HepG2 (cell line): ENCODE measurements around the gene TRAIP. TPM values are rescaled to one million over a fixed set of nuclear protein-coding genes. Genes with fewer than 3 reads are reported as not detected.

Experiments used
- ATAC-seq: fragments of 200-7000 bp; cut with Tn5 transposase; 3 replicates; pipeline ENCODE4 v1.9.1; 2020; ENCODE audit warnings: mild to moderate bottlenecking, moderate library complexity
- BruUV-seq: library from RNA; stranded (reverse); fragments of 400-500 nt; replicated peaks from 2 replicates; lab custom pipeline; 2021; lab: Mats Ljungman, UMichigan
- CTCF ChIA-PET: fragments of 300-600 bp; formaldehyde crosslinking; extraction: SDS; loops from one replicate; lab custom pipeline; 2021; ENCODE audit warnings: low total read pairs, inconsistent platforms, low intra/inter-chr PET ratio; lab: Yijun Ruan, JAX
- POLR2A ChIA-PET: fragments of 350-600 bp; sonication (Branson Sonifier 250); formaldehyde crosslinking; loops from one replicate; lab custom pipeline; 2020; ENCODE audit warnings: antibody characterized with exemption, inconsistent platforms; lab: Yijun Ruan, JAX
- DNase-seq: peaks from one replicate; pipeline ENCODE4 v3.0.0-alpha.2; 2015; ENCODE audit warnings: low spot score
- FAIRE-seq: peaks from 3 replicates; lab custom pipeline; 2011; peaks lifted over from hg19 to GRCh38; lab: Jason Lieb, UNC
- H2AFZ ChIP-seq: one replicate; pipeline ENCODE4 v1.6.1; 2011; ENCODE audit warnings: low read length, inconsistent platforms
- H3K27ac ChIP-seq: fragments of 300-600 bp; 3 replicates; pipeline ENCODE4 v1.8.0; 2011; ENCODE audit warnings: mixed run types, mild to moderate bottlenecking, mixed read lengths, low read length, inconsistent platforms; ENCODE audit not compliant: insufficient read depth; ENCODE audit errors: extremely low read length
- H3K27me3 ChIP-seq, 2 experiments: fragments of 200-600 bp in 1 of 2; 2 replicates in 1 of 2; 3 replicates in 1 of 2; pipeline versions ENCODE4 v1.6.0 to v1.8.0; 2011; ENCODE audit warnings: low read length in 2 of 2, mild to moderate bottlenecking in 2 of 2, moderate library complexity in 2 of 2, inconsistent platforms in 1 of 2; ENCODE audit not compliant: insufficient read depth in 2 of 2, control insufficient read depth in 1 of 2
- H3K36me3 ChIP-seq, 2 experiments: fragments of 200-600 bp in 1 of 2; replicated peaks in 1 of 2; 2 replicates in 1 of 2; 3 replicates in 1 of 2; pipeline versions ENCODE4 v1.5.1 to v1.8.0; 2011; ENCODE audit warnings: low read length in 2 of 2, inconsistent platforms in 1 of 2; ENCODE audit not compliant: insufficient read depth in 2 of 2, control insufficient read depth in 1 of 2
- H3K4me1 ChIP-seq: 2 replicates; pipeline ENCODE4 v1.5.1; 2012; ENCODE audit warnings: low read length, inconsistent platforms; ENCODE audit not compliant: insufficient read depth
- H3K4me2 ChIP-seq: 2 replicates; pipeline ENCODE4 v1.6.0; 2011; ENCODE audit warnings: low read depth, low read length, inconsistent platforms
- H3K4me3 ChIP-seq, 3 experiments: fragments of 200-600 bp in 1 of 3; sonication (generic), shearing (Covaris generic) in 1 of 3; replicated peaks in 1 of 3; 2 replicates each; pipeline ENCODE4 v1.5.1; 2011 to 2016; ENCODE audit warnings: low read length in 3 of 3, inconsistent platforms in 2 of 3, low read depth in 2 of 3, mild to moderate bottlenecking in 2 of 3, control low read depth in 1 of 3, mixed read lengths in 1 of 3; ENCODE audit not compliant: insufficient read depth in 1 of 3
- H3K79me2 ChIP-seq: one replicate; pipeline ENCODE4 v1.6.1; 2011; ENCODE audit warnings: low read length, inconsistent platforms; ENCODE audit not compliant: insufficient read depth
- H3K9ac ChIP-seq: 2 replicates; pipeline ENCODE4 v1.6.0; 2011; ENCODE audit warnings: mild to moderate bottlenecking, low read depth, low read length, inconsistent platforms; ENCODE audit not compliant: insufficient read depth
- H3K9me3 ChIP-seq: 2 replicates; pipeline ENCODE4 v1.5.1; 2012; ENCODE audit warnings: mild to moderate bottlenecking, low read length
- H4K20me1 ChIP-seq: 2 replicates; pipeline ENCODE4 v1.6.0; 2011; ENCODE audit warnings: inconsistent platforms, mild to moderate bottlenecking, low read length, moderate library complexity; ENCODE audit not compliant: insufficient read depth
- ARID4A ChIP-seq: sonication (generic); formaldehyde crosslinking; IDR thresholded peaks from 2 replicates; pipeline ENCODE4 v1.5.0; 2020; ENCODE audit warnings: mild to moderate bottlenecking, missing genetic modification reagents, borderline replicate concordance
- FOSL2 ChIP-seq: sonication (generic); formaldehyde crosslinking; IDR thresholded peaks from 2 replicates; pipeline ENCODE4 v1.4.0; 2020; ENCODE audit warnings: missing genetic modification reagents
- IKZF4 ChIP-seq: sonication (generic); formaldehyde crosslinking; IDR thresholded peaks from 2 replicates; pipeline ENCODE4 v1.5.1; 2020; ENCODE audit warnings: borderline replicate concordance, mild to moderate bottlenecking, low read depth, missing genetic modification reagents; ENCODE audit errors: not compliant biosample characterization
- LCORL ChIP-seq, 2 experiments: fragments of 450-650 bp in 1 of 2; sonication (generic) in 1 of 2; formaldehyde crosslinking in 1 of 2; IDR thresholded peaks; 2 replicates each; pipeline versions ENCODE4 v1.5.0 to v1.6.1; 2017 to 2020; ENCODE audit warnings: antibody characterized with exemption in 1 of 2, missing genetic modification reagents in 1 of 2
- MEF2D ChIP-seq: sonication (generic); formaldehyde crosslinking; IDR thresholded peaks from 2 replicates; pipeline ENCODE4 v1.5.1; 2020; ENCODE audit warnings: mild to moderate bottlenecking, missing genetic modification reagents
- MXD4 ChIP-seq: IDR thresholded peaks from 2 replicates; pipeline ENCODE4 v1.6.1; 2016; ENCODE audit warnings: mild to moderate bottlenecking, missing biosample characterization, missing genetic modification reagents
- RARG ChIP-seq: sonication (generic); formaldehyde crosslinking; IDR thresholded peaks from 2 replicates; pipeline ENCODE4 v1.4.0; 2020; ENCODE audit warnings: low read depth, mild to moderate bottlenecking, missing genetic modification reagents
- RFX1 ChIP-seq: fragments of 450-650 bp; IDR thresholded peaks from 2 replicates; pipeline ENCODE4 v1.6.1; 2017
- SCMH1 ChIP-seq: sonication (generic); formaldehyde crosslinking; IDR thresholded peaks from 2 replicates; pipeline ENCODE4 v1.9.0; 2021; ENCODE audit warnings: missing genetic modification reagents, mild to moderate bottlenecking, borderline replicate concordance
- ZNF749 ChIP-seq: sonication (generic); formaldehyde crosslinking; IDR thresholded peaks from 2 replicates; pipeline ENCODE4 v1.8.0; 2022; ENCODE audit warnings: mild to moderate bottlenecking, missing genetic modification reagents, moderate library complexity, borderline replicate concordance
- ZNF770 ChIP-seq: sonication (generic); formaldehyde crosslinking; IDR thresholded peaks from 2 replicates; pipeline ENCODE4 v1.5.0; 2020; ENCODE audit warnings: mild to moderate bottlenecking, missing genetic modification reagents
- WGBS: methylation state at CpG from one replicate; pipeline ENCODE4 v1.1.6; 2017; ENCODE audit warnings: low lambda C conversion rate; 5-methylcytosine and 5-hydroxymethylcytosine counted together
- in situ Hi-C: cut with HindIII; loops from 2 replicates; pipeline ENCODE4 v1.10.0; 2017; ENCODE audit warnings: low pct_unique_long_range_greater_than_20kb; ENCODE audit not compliant: extremely low pct_ligation_motif_present
- intact Hi-C: fragments of 100-400 bp; cut with micrococcal nuclease; formaldehyde crosslinking; loops from one replicate; pipeline ENCODE4 v1.10.0; 2022; ENCODE audit not compliant: unreplicated experiment
- polyA plus RNA-seq, 8 experiments: library from polyadenylated mRNA; depleted of rRNA in 3 of 8; stranded (reverse) in 7 of 8; unstranded in 1 of 8; fragments of >200 nt; fragmentation: Illumina TruSeq in 4 of 8; extraction: Trizol in 4 of 8; gene quantifications; 2 replicates each; pipeline versions ENCODE4 v1.2.1 to v1.2.3, GENCODE V29; 2011 to 2016; ENCODE audit warnings: low read depth in 4 of 8, missing spikeins in 1 of 8, mixed read lengths in 1 of 8; ENCODE audit not compliant: insufficient read depth in 1 of 8
- total RNA-seq, 5 experiments: library from RNA; depleted of rRNA; stranded (reverse); fragments of >200 nt; fragmentation: Illumina TruSeq; extraction: Trizol; gene quantifications; 2 replicates each; pipeline ENCODE4 v1.2.3, GENCODE V29; 2016; ENCODE audit warnings: low read depth in 1 of 5

The TRAIP gene
- total and polyA plus RNA-seq, 2 of the 13 experiments (the other 11 are each of a cell fraction or from before 2014, with no cell fraction given) = 13.9 to 23.9 TPM

DNA sequence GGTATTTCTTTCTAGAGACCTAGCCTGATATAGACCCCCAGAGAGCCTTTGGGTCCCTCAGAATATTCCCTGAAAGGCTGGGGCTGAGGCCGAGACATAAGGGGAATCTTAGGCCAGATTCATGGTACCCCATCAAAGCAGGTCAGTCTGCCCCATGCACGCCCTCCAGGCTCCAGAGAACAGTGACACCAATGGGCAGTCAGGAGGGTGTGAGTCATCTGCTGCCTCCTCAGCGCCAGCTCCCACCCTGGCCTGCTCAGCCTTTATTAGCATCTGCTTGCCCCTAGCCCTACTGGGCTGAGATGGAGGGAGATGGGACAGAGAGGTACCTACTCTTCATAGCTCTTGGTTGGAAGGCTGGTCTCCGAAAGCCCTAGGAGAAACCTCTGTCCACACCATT, 27.6 kb upstream of the TRAIP start:
- intact Hi-C loops = no loop called here
- no peak overlapping the region for H3K27ac ChIP-seq
- H3K79me2 ChIP-seq = no peaks in the 10 kb centered on the region
- no peak overlapping the region for H2AFZ ChIP-seq
- no peaks in the 10 kb centered on the region for H3K9me3 ChIP-seq
- ChIA-PET POLR2A (no interaction called here), CTCF (no interaction called here)
- in situ Hi-C loops = no loop called here
- DNase-seq (no peak), FAIRE-seq (no peak), ATAC-seq (peak; percentile 17; the same call in 1 of the 3 replicates)
- BruUV-seq = no TSS peak
- H3K4me2 ChIP-seq = no peak overlapping the region
- H3K4me1 ChIP-seq = peaks cover 52% of the 10 kb centered on the region
- H3K4me3 ChIP-seq = no peak overlapping the region
- H4K20me1 ChIP-seq = no peaks in the 10 kb centered on the region
- 32% methylated on average over 3 of the region's 4 CpGs for WGBS
- H3K36me3 ChIP-seq = no peaks in the 10 kb centered on the region
- no peak overlapping the region for H3K9ac ChIP-seq
- peaks cover 1 to 15% of the 10 kb centered on the region in 2 experiments; a peak in 2 of 5 replicates for H3K27me3 ChIP-seq
- TF ChIP-seq FOSL2 (CRISPR knock-in tag) (peak; percentile 62), ZNF770 (CRISPR knock-in tag) (no peak), SCMH1 (CRISPR knock-in tag) (no peak), ZNF749 (no peak)

- FAIRE-seq (no peak), DNase-seq (no peak), ATAC-seq (0 out of 3 replicates have a peak, but pooled peaks have one; percentile 6)
- TF ChIP-seq RFX1 = no peak
- TF ChIP-seq IKZF4 = no peak
- TF ChIP-seq ARID4A (CRISPR knock-in tag) = 0 out of 2 replicates have a peak, but pooled peaks have one; percentile 9
- TF ChIP-seq LCORL (IDR thresholded peaks at IDR 0.05) = no peak
- TF ChIP-seq LCORL (CRISPR knock-in tag; IDR thresholded peaks at IDR 0.05) = peak; percentile 28; the same call in 1 of the 2 replicates
- TF ChIP-seq RARG (CRISPR knock-in tag) = no peak
- no peak for TF ChIP-seq MXD4
- TF ChIP-seq MEF2D (CRISPR knock-in tag) = 0 out of 2 replicates have a peak, but pooled peaks have one; percentile 34
- in situ Hi-C loops = no loop called here
- Histone ChIP-seq H3K4me3 (no peak overlapping the region), H3K9me3 (no peaks in the 10 kb centered on the region), H3K79me2 (no peaks in the 10 kb centered on the region), H4K20me1 (no peaks in the 10 kb centered on the region), H3K27me3 (peaks cover 1 to 15% of the 10 kb centered on the region in 2 experiments; a peak in 2 of 5 replicates), H2AFZ (no peak overlapping the region), H3K27ac (no peak overlapping the region), H3K36me3 (no peaks in the 10 kb centered on the region), H3K4me2 (peak overlapping the region; percentile 32), H3K4me1 (peaks cover 52% of the 10 kb centered on the region), H3K9ac (no peak overlapping the region)
- CTCF ChIA-PET = no interaction called here
- WGBS = 0% methylated on average over 6 of the region's 6 CpGs
- POLR2A ChIA-PET = interaction anchor here (1.4 kb wide), 2 partner anchors 9 to 69 kb away, joined by 4 read pairs; partner anchors contain the start of gene UBA7
- BruUV-seq = no TSS peak
- intact Hi-C loops = no loop called here
Measured at GRCh38 chr3:49882166-49882565, 25.8 kb upstream of the TRAIP start.
